NT2/D1 (cell line): ENCODE measurements around the gene SNCAIP.

Experiments used
- DNase-seq: peaks from one replicate; pipeline ENCODE4 v3.0.0-alpha.2; 2011; ENCODE audit warnings: low read depth, low spot score
- H3K27me3 ChIP-seq: 2 replicates; pipeline ENCODE4 v1.6.0; 2011; ENCODE audit warnings: mild to moderate bottlenecking; ENCODE audit not compliant: insufficient read length, insufficient read depth
- H3K36me3 ChIP-seq: 2 replicates; pipeline ENCODE4 v1.6.1; 2011; ENCODE audit warnings: mild to moderate bottlenecking, low read length, mixed read lengths; ENCODE audit not compliant: insufficient read depth, insufficient read length
- H3K4me1 ChIP-seq: 2 replicates; pipeline ENCODE4 v1.5.1; 2011; ENCODE audit not compliant: insufficient read depth, insufficient read length
- H3K4me3 ChIP-seq: 2 replicates; pipeline ENCODE4 v1.5.1; 2011; ENCODE audit warnings: low read depth; ENCODE audit not compliant: insufficient read length
- H3K9ac ChIP-seq: 2 replicates; pipeline ENCODE4 v1.6.0; 2011; ENCODE audit warnings: low read depth; ENCODE audit not compliant: insufficient read length
- H3K9me3 ChIP-seq: 2 replicates; pipeline ENCODE4 v1.5.1; 2011; ENCODE audit warnings: mild to moderate bottlenecking, low read length; ENCODE audit not compliant: insufficient read depth
- SUZ12 ChIP-seq: IDR thresholded peaks from 2 replicates; pipeline ENCODE4 v1.6.1; 2011; ENCODE audit not compliant: insufficient read length, insufficient read depth; ENCODE audit errors: extremely low read depth
- YY1 ChIP-seq: IDR thresholded peaks from 2 replicates; pipeline ENCODE4 v1.6.1; 2011; ENCODE audit not compliant: insufficient read length, insufficient read depth
- ZNF274 ChIP-seq: IDR thresholded peaks from 2 replicates; pipeline ENCODE4 v1.6.1; 2011; ENCODE audit warnings: mild to moderate bottlenecking, low read depth, low read length

Gene SNCAIP

DNA sequence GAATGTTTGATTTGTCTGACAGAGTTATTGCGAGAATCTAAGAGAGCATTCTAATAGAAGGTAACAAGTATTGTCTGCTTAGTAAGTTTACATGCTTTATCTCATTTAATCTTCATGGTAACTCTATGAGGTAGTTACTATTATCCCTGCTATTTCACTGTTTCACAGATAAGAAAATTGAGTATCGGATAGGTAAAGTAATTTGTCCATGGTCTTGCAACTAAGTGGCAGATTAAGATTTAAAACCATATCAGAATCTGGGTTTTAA, 118.2 kb downstream of the SNCAIP start:
- TF ChIP-seq YY1: no peak
- TF ChIP-seq ZNF274: no peak
- no peak for TF ChIP-seq SUZ12
- no peak overlapping the region for H3K4me3 ChIP-seq
- no peak for DNase-seq
- no peaks in the 10 kb centered on the region for H3K36me3 ChIP-seq
- no peak overlapping the region for H3K9ac ChIP-seq
- H3K4me1 ChIP-seq: no peaks in the 10 kb centered on the region
- H3K9me3 ChIP-seq: no peaks in the 10 kb centered on the region
- H3K27me3 ChIP-seq: no peaks in the 10 kb centered on the region

DNA sequence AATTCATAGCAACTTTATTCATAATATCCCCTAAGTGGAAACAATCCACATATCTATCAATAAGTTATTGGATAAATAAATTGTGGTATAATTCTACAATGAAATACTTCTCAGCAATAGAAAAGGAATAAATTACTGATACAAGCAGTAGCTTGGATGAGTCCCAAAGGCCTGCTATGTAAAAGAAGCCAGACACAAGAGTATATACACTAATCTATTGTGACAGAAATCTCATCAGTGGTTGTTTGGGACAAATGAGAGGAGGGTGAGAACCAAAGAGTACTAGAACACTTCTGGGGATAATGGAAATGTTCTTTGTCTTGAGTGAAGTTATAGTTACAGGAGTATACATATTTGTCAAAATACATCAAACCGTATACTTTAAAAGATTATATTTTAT, 119.3 kb downstream of the SNCAIP start:
- no peaks in the 10 kb centered on the region for H3K9me3 ChIP-seq
- TF ChIP-seq YY1 (no peak), SUZ12 (no peak)
- no peaks in the 10 kb centered on the region for H3K27me3 ChIP-seq
- H3K36me3 ChIP-seq: no peaks in the 10 kb centered on the region
- H3K4me3 ChIP-seq: no peak overlapping the region
- H3K4me1 ChIP-seq: no peaks in the 10 kb centered on the region
- DNase-seq: no peak
- no peak overlapping the region for H3K9ac ChIP-seq

- H3K36me3 ChIP-seq: no peaks in the 10 kb centered on the region
- no peaks in the 10 kb centered on the region for H3K27me3 ChIP-seq
- H3K9ac ChIP-seq: no peak overlapping the region
- no peak for TF ChIP-seq SUZ12
- TF ChIP-seq YY1: no peak
- TF ChIP-seq ZNF274: no peak
- no peaks in the 10 kb centered on the region for H3K9me3 ChIP-seq
- no peaks in the 10 kb centered on the region for H3K4me1 ChIP-seq
- H3K4me3 ChIP-seq: no peak overlapping the region
- no peak for DNase-seq
These were observed 122.4 kb downstream of the SNCAIP start for GRCh38 chr5:122434205-122434970.

DNA sequence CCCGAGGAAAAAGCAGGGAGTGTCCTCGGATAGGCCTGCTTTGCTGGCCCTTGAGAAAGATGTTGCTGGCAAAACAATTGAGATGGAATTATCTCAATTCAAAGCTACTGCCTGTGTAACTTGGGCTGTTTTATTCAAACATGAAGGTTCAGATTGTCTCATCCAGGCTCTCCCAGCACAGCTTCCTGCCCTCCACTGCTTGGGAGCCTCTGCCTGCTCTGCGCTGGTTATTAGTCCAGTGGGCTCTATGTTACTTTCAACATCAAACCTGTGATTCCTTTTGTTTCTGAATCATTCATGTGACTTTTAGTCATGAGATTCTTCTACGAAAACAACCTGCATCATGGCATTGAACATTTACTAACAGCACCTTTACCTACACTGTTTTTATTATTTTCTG, 123.2 kb downstream of the SNCAIP start:
- H3K4me3 ChIP-seq: no peak overlapping the region
- no peak overlapping the region for H3K9ac ChIP-seq
- no peaks in the 10 kb centered on the region for H3K4me1 ChIP-seq
- no peaks in the 10 kb centered on the region for H3K9me3 ChIP-seq
- no peak for DNase-seq
- no peaks in the 10 kb centered on the region for H3K36me3 ChIP-seq
- no peak for TF ChIP-seq YY1
- TF ChIP-seq SUZ12: no peak
- no peak for TF ChIP-seq ZNF274
- no peaks in the 10 kb centered on the region for H3K27me3 ChIP-seq

- H3K36me3 ChIP-seq: no peaks in the 10 kb centered on the region
- no peaks in the 10 kb centered on the region for H3K4me1 ChIP-seq
These were observed 123.7 kb downstream of the SNCAIP start for GRCh38 chr5:122435761-122436160.

GRCh38 chr5:122436615-122437014, 124.6 kb downstream of the SNCAIP start:
- no peaks in the 10 kb centered on the region for H3K9me3 ChIP-seq
- no peak overlapping the region for H3K4me3 ChIP-seq
- no peaks in the 10 kb centered on the region for H3K4me1 ChIP-seq
- no peak for DNase-seq
- H3K9ac ChIP-seq: no peak overlapping the region
- H3K27me3 ChIP-seq: no peaks in the 10 kb centered on the region
- no peaks in the 10 kb centered on the region for H3K36me3 ChIP-seq
- TF ChIP-seq YY1: no peak
- TF ChIP-seq SUZ12: no peak
- TF ChIP-seq ZNF274: no peak

More at GRCh38 chr5:122435761-122436160, 123.7 kb downstream of the SNCAIP start:
- no peaks in the 10 kb centered on the region for H3K9me3 ChIP-seq
- no peak overlapping the region for H3K9ac ChIP-seq
- TF ChIP-seq SUZ12 (no peak), YY1 (no peak)
- no peak for DNase-seq
- H3K27me3 ChIP-seq: no peaks in the 10 kb centered on the region
- no peak overlapping the region for H3K4me3 ChIP-seq

- no peak for DNase-seq
- Histone ChIP-seq H3K36me3 (no peaks in the 10 kb centered on the region), H3K4me3 (no peak overlapping the region), H3K27me3 (no peaks in the 10 kb centered on the region), H3K9ac (no peak overlapping the region), H3K4me1 (no peaks in the 10 kb centered on the region), H3K9me3 (no peaks in the 10 kb centered on the region)
- no peak for TF ChIP-seq YY1
- TF ChIP-seq ZNF274: no peak
- no peak for TF ChIP-seq SUZ12
These were observed 127.6 kb downstream of the SNCAIP start for GRCh38 chr5:122439645-122440044.

DNA sequence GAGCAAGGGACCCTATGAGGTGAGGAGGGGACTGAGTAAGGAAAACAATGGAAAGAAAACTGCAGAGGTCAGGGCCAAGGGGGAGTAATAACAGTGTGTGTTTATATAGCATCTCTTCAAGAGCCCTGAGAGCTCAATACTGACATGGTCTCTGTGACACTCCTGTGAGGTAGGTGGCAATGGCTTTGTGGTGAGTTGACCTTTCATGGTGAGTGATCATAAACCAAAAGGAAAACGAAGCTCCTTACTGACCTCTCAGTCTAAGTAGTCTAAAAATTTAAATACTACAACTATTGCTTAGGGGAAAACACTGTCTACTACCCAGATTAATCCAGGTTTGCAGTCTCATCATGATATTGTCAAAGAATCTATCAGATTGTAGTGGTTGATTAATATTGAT, 130.9 kb downstream of the SNCAIP start:
- Histone ChIP-seq H3K27me3 (no peaks in the 10 kb centered on the region), H3K36me3 (no peaks in the 10 kb centered on the region), H3K9ac (no peak overlapping the region), H3K9me3 (no peaks in the 10 kb centered on the region), H3K4me1 (no peaks in the 10 kb centered on the region), H3K4me3 (no peak overlapping the region)
- no peak for DNase-seq
- TF ChIP-seq SUZ12 (no peak), YY1 (no peak), ZNF274 (no peak)
